ENCODE results near the gene LCN10.
"Not testable (repeated sequence)": the region's sequence is repeated elsewhere in the genome, so short reads cannot be mapped to it uniquely, and the experiment has no call there.

The LCN10 gene

DNA sequence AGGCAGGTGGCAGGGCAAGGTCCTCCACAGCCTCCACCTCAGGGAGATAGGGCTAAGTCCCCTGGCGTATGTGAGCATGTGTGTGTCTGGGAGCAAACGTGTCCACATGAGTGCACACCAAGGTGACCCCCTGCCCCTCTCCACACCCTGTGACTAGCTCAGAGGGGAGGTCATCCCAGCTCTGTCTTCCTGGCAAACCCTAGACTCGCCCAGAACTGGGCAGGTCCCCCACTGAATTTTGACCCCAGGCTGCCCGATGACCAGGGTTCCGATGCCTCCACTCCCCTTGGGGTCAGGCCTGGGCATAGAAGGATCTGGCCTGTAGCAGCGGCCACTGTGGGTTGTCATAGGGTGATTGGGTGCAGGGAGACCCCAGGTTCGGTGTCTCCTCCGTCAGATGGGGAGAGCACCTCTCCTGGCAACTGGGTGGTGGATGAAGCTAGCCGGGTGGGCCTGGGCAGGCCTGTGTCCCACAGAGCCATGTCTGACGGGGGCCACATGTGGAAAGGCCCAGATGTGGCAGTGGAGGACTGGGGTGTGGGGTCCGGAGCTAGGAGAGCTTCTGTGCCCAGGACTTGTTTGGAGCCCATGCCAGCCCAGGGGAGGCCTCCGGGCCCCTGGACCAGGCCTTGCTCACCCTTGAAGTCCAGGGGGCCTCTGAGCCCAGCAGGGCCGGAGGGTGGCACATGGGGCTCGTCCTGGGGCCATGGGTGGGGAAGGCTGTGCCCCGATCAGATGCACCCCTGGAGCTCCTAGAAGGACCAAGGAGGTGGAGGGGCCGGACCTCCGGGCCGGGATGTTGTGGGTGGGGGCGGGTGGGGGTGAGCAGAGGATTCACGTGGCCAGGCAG, 24.2 kb downstream of the LCN10 start:
- no peak for DNase-seq

DNA sequence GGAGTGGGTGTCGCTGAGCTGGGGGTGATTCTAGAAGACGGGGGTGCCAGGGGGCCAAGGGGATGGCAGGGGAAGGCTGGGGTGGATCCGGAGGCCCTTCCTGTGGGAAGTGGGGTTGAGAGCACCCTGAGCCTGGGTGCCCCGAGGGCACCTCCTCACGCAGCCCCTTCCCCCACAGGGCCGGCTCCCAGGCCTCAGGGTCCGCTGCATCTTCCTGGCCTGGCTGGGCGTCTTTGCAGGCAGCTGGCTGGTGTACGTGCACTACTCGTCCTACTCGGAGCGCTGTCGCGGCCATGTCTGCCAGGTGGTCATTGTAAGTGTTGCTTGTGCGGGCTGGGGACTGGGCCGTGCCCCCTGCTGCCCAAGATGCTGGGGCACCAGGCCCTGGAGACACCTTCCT, 25.3 kb downstream of the LCN10 start:
- no peak for DNase-seq

DNA sequence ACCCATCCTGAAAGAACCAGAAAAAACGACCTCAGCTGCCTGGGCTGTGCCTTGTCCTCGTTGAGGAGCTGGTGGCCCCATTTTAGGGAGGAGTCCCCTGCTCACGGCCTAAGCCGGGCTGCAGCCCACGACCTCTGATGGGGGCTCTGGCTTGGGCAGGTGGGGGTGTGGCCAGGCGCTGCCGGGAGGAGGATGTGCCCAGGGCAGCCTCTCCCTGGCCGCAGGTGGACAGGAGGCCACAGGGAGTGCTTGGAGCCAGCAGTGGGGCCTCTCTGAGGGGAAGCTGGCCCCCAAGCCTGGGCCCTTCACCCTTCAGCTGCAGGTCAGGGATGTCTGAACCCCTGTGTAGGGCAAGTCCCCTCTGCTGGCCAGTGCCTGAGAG, 27.9 kb downstream of the LCN10 start:
- DNase-seq = no peak

DNA sequence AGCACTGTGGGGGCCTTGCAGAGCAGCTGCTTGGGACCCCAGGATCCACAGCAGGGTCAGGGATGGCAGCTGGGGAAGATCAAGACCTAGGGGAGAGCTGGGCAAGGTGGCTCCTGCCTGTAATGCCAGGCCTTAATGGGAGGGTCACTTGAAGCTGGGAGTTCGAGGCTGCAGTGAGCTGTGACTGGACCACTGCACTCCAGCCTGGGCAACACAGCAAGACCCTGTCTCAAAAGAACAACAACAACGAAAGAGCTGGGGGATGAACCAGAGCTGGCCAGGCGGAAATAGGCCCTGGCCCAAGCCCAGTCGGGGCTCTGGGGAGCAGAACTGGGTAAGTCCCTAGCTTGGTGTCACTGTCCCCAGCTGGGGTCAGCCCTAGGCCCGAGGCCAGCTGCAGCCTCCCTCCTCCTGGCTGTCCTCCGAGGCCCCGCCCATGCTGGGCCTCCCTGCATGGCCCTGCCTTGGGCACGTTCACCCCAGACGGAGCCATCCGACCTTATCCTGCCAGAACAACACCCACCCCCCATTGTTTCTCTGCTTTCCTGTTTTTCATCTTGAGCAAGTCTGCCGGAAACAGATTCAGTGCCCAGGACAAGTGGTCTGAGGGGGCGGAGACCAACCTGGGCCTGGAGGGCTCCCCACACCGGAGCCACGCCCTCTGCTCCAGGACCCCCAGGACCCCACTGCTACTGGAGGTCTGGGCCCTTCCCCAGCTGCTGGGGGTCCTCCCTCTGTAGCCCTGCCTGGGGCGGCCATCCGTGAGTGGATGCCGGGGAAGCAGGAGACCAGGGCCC, 28.4 kb downstream of the LCN10 start:
- no peak for DNase-seq

DNA sequence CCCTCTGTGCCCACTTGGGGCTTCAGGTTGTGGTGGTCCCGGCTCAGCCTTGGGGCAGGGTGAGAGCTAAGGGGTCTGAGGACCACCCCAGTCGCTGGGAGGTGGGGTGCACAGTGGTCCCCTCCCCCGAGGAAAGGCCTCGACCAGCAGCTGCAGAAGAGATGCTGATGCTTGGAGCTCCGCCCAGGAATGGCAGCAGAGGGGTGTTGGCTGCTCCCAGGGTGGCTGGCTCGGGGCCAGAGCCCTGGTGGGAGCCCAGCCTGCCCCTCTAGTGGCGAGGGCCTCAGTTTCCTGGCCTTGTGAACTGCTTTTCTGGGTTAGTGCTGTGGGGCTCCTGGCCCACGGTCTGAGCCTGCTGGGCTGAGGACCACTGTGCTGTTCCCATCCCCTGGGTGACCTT, 29.2 kb downstream of the LCN10 start:
- DNase-seq = no peak

DNA sequence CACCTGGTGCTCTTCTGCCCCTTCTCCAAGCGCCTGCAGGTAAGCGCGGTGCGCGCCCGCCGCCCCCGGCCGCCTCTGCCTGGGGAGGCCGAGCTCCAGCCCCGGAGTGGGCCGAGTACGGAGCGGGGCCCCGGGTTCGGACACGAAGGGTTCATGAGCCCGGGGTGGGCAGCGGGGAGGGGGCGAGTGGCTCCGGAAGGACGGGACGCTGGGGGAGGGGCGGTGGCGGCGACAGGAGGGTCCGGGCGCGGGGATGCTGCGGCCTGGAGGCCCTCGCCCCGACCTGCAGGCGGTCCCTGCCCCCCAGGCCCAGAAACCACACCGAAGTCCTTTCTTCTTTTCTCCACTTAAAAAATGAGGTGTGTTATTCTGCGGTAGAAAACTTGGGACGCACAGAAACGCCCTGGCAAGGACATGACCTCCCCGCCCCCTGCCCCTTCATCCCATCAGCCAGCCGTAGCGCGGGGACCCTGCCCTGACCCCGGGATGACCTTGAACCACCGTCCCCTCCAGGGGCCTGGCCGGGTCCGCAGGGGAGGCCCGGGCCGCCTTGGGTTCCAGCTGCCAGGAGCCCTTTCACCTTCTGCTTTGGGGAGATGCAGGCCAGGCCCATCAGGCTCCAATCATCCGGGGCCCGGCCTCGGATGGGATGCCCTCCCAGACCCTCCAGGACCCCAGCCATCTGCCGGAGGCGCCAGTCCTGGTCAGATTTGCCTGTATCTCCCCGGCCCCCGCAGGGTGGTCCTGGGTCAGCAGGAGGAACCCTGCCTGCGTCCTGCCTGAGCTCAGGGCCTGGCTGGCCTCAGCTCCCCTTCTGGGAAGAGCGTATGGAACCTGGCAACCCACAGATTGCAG, 29.8 kb downstream of the LCN10 start:
- DNase-seq = no peak

DNA sequence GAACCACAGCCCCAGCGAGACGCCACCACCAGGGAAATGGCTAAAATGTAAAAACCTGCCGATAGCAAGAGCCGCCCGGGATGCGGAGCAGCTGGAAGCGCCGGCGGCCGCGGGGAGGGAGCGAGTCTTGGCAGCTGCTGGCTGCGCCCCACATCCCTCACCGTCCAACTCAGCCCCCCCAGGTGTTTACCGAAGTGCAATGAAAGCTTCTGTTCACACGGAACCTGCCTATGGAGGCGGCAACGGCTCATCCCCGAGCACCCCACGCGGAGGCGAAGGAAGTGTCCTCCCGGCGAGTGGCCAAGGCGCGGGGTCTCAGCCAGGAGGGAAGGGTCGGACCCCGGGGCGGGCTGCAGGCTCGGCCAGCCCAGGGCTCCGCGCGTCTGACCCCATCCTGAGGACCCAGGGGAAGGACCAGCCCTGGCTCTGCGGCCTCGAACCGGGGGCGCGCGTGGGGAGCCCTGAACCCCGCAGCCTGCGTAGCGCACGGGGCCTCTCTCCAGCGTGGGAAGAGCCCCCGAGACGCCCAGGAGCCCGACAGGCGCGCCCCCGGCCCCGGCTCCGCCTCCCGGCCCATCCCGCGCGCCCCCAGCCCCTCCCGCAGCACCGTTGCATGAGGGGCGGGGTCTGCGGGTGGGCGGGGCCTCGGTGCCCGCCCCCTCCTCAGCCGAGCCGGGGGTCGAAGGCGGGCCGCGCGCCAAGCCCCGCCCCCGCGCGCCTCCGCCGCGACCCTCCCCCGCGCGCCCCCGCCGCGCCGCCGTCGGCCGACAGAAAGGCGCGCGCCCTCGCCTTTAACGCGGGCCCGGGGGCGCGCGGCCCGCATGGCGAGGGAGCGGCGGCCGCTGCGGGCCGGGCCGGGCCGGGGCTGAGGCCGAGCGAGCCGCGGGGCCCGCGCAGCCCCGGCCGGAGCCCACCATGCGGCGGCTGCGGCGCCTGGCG, 30.7 kb downstream of the LCN10 start, which contains the start of gene DIPK1B:
Gene DIPK1B, plus strand, starts transcription at position 822 of the 939 bp plus-strand sequence. Its CDS starts 94 bp downstream, at position 916.
- peak; percentile 9 for DNase-seq

DNA sequence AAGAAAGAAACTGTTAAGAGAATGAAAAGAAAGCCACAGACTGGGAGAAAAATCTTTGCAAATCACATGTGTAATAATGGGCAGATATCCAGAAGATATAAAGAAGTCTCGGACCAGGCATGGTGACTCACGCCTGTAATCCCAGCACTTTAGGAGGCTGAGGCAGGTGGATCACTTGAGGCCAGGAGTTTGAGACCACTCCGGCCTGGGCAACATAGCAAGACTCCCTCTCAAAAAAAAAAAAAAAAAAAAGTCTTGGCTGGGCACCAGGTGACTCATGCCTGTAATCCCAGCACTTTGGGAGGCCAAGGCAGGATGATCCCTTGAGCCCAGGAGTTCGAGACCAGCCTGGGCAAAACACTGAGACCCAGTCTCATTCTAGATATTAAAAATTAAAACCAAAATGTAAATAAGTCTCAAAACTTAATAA, 31.5 kb downstream of the LCN10 start:
- peak; percentile 20 for DNase-seq

DNA sequence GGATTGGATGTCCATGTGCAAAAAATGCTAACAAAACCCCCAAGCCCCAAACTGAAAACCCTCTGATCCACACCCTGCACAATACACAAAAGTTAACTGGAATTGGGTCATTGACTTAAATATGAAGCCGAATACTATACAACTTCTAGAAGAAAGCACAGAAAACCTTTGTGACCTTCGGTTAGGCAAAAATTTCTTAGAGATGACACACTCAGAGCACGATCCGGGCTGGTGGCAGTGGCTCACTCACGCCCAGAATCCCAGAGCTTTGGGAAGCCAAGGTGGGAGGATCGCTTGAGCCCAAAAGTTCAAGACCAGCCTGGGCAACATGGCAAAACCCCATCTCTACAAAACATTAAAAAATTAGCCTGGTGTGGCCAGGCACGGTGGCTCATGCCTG, 32.2 kb downstream of the LCN10 start:
- no peak for DNase-seq

DNA sequence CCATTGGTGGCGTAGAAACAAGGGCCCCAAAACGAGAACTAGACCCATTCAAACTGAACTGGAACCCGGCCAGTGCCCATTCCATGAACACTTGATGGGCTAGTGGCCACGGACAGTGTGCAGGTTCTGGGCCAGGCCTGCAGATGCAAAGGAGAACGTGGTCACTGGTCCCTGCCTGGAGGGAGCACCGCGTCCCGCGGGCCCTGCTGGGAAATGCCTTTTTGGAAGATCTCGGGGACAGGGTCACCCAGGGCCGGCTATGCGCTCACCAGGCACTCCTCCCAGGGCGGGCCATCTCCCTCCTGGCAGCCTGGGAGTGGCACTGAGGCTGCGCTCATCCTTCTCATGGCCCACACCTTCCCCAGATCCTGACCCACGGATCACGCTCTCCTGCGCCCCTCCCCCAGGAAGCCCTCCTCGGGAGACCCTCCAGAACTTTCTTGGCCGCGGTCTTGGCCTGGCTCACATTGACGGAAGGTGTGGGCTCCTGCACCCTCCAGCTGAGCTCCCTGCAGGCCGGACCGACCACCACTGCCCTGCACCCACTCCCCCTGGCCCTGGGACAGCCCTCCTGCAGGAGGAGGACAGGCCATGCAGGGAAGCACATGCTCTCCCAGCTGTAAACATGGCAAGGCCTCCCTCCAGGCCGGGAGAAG, 33.2 kb downstream of the LCN10 start:
- no peak for DNase-seq

DNA sequence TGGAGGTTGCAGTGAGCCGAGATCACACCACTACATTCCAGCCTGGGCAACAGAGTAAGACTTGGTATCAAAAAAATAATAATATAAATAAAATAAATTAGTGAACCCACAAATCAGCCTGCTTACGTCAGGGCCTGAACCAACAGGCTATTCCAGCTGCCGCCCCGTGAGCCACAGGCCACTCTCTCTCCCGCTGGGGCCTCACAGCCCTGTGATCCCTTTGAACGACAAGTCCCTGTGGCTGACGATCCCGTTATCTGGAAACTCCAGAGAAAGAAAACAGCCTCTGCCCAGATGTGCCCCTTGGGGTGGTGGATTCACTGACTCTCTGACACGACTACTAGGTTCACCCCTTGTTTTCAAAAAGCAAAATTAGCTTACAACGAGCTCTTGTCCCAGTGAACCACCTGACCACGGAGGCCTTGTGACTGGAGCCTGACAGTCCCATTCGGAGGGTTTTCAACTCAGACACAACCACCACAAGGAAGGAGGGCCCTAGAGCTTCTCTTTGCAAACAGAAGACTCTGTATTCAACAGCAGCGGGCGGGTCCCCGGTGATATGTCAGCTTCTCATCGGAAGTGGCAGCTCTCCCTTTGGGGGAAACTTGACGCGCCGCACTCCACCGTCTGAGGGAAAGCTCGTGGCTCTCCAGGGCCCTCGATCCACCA, 34.8 kb downstream of the LCN10 start:
- DNase-seq = no peak

DNA sequence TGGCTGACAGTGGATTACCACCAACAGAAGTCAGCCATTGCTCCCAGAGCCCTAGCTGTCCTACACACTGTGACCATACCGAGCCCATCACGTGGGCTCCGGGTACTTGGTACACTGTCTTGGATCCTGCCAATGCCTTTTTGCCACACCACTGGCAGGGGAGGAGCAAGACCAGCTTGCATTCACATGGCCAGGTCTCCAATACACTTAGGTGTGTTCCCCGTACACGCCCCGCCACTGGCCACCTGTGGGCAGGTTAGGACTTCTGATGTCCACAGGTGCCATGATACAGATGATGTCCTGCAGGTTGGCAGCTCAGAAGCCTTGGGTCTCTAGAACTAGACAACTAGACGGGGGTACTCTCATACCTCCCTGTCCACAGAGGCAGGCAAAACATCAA, 35.7 kb downstream of the LCN10 start:
- no peak for DNase-seq

DNA sequence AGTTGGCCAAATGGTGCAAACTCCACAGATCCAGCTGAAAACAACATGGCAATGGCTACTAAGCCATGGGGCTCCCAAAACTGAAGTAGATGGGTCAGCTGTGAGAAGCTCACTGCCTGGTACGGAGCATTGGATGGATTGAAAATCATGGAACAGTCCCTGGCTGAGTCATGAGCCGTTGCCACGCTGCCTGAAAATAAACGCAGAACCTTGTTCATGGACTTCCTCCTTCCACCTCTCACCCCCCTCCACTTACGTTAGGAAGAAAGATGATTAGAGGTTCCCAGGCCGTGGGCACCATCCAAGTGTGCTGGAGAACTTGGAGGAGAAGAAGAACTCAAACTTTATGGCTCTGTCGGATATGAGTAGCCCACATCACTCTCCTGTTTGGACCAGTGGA, 37.2 kb downstream of the LCN10 start:
- DNase-seq = no peak

DNA sequence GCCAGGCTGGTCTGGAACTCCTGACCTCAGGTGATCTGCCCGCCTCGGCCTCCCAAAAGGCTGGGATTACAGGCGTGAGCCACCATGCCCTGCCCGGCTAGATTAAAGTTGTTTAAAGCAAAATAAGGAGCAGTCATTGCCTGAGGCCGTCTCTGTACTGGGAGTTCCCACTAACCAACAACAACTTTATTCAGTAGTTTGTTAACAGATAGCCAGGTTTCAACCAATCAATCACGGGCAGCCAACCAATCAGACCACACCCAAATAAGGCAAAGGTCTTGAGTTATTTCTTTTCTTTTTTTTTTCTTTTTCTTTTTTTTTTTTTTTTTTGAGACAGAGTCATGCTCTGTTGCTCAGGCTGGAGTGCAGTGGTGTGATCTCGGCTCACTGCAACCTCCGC, 38.0 kb downstream of the LCN10 start:
- DNase-seq = not testable (repeated sequence)

DNA sequence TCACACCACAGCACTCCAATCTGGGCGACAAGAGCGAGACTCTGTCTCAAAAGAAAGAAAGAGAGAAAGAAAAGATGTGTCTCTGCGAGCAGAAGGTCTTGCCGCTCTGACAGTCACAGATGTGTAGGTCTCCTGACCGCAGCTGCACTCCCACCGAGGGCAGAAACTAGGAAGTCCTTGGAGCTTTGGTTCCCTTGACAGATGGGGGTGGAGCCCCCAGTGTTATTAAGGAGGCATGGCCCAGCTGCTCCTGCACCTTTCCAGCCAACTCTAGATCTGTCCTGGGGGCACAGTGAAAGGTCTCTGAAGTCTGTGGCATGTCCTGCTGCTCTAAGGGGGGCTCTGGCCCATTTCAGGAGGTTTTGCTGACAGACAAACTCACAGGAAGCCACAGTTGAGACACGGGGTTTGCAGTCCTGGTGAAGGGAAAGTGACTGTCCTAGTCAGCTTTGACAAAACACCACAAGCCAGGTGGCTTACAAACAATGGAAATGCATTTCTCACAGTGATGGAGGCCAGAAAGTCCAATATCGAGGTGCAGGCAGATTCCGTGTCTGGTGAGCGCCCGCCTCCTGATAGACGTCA, 39.4 kb downstream of the LCN10 start:
- peak; percentile 10 for DNase-seq

DNA sequence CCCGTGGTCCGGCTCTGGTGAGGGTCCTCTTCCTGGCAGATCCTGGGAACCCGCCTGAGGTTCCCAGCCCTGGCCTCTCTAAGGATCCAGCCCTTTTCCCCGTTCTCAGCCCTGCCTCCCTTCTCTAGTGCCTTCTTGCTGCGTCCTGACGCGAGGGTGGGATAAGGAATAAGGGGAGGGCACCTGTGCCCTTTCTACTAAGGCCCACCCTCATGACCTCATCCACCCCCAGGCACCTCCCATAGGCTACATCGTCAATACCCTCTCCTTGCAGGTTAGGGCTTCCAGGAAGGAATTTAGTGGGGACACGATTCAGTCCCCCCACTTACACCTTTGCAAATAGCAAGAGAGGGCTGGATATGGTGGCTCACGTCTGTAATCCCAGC, 41.1 kb downstream of the LCN10 start:
- no peak for DNase-seq

DNA sequence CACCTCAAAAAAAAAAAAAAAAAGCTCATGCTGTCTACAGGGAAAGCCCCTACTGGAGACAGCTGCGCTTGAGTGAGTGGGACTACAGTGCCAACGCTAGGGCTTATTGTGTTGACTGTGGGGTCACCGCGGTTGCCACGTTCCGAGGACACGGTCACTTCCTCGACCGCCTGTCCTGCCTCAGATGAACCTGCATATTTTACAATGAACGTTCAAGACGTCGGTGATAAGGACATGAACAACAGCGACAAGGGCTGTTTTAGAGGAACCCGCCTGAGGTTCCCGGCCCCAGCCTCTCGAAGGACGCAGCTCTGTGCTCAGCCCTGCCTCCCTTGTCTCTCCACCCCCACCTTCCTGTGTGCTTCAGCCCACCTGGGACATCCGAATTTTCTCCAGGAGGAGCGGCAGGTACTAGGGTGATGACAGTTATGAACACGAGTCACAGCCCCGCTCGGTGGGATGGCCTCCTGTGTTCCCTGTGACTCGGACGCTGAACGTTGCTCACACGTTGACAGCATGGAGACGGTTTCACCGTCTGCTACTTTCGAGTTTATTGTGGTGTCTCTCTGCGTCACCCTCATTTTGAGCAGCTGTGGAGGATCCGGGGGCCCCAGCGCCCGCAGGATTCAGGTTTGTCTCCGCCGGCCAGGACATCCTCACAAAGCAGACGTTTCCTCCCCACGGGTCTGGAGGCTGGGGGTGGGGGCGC, 41.6 kb downstream of the LCN10 start:
- peak; percentile 45 for DNase-seq

DNA sequence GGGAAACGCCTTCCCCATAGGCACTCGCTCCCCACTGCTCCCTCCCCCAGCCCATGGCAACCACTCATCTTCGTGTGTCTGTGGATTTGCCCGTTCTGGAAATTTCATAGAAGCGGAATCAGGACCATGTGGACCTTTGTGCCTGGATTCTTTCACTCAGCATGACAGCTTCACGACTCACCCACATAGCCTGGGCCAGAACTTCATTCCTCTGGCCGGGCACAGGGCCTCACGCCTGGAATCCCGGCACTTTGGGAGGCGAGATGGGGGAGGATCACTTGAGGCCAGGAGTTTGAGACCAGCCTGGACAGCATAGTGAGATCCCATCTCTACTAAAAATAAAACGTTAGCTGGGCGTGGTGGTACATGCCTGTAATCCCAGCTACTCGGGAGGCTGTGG, 42.4 kb downstream of the LCN10 start:
- DNase-seq = no peak

DNA sequence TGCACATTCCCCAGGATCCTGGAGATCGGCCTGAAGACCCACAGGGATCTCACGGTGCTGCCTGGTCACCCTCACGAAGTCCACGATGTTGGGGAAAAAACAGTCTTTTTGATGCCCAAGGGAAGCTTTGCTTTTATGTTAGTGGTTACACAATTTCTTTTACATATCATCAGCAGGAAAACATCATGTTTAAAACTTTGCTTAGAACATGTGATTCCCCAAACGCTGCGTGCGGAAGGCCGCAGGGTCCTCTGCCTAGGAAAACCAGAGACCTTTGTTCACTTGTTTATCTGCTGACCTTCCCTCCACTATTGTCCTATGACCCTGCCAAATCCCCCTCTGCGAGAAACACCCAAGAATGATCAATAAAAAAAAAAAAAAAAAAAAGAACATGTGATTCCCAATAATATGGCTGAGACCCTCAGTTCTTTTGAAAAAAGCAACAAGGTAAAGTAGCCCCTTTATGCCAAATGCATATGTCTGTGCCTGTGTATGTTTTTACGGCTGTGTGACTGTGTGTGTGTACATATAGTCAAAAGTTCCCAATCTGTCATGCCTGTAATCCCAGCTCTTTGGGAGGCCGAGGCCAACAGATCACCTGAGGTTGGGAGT, 44.0 kb downstream of the LCN10 start:
- DNase-seq = no peak

Measured in OCI-M1 (cell line).